ENCODE results near the gene CABP1. TPM values are rescaled to one million over a fixed set of nuclear protein-coding genes. Genes with fewer than 3 reads are reported as not detected.

CABP1 gene
- total RNA-seq: 1.9 TPM

DNA sequence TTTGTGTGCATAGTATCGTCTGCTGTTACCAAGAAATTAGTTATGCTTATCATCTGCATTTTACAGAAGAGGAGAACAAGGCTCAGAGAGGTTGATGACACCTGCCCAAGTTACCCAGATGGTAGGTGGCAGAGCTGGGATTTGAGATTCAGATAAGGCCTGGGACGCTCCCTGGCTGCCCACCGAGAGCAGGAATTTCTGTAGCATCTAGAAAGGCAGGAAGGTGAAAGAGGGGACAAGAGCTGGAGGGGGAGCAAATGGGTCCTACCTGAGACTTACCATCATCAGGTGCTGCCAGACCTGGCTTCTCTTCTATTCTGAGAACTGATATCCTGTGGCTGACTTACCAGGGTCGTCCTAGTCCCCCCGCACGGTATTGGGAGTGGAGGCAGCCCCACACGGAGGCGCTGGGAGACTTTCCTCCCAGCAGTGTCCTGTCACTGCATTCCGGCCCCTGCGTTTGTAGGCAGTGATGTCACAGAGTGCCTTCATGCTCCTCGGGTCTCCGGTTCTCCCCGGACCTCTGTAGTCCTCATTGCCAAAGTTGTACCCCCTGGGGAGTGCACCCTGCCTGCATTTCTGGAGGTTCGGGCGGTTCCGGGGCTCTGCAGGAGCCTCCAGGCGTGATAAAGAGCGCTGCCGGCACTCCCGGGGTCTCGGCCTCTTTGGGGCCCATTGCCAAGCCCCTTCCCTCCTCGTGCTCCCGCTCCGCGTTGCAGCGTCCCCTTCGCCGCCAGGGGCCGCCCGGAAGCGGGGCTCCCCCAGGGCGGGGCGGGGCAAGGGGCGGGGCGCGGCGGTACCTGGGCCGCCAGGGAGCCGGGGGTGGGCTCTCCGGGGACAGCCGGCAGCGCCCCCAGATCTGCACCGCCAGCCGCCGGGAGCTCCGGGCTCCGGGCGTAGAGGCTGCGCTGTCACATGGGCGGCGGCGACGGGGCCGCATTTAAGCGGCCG lies at the start of gene CABP1:
Gene CABP1, plus strand, starts transcription at position 856 of the 951 bp plus-strand sequence. Its CDS starts 60 bp downstream, at position 916.

DNA sequence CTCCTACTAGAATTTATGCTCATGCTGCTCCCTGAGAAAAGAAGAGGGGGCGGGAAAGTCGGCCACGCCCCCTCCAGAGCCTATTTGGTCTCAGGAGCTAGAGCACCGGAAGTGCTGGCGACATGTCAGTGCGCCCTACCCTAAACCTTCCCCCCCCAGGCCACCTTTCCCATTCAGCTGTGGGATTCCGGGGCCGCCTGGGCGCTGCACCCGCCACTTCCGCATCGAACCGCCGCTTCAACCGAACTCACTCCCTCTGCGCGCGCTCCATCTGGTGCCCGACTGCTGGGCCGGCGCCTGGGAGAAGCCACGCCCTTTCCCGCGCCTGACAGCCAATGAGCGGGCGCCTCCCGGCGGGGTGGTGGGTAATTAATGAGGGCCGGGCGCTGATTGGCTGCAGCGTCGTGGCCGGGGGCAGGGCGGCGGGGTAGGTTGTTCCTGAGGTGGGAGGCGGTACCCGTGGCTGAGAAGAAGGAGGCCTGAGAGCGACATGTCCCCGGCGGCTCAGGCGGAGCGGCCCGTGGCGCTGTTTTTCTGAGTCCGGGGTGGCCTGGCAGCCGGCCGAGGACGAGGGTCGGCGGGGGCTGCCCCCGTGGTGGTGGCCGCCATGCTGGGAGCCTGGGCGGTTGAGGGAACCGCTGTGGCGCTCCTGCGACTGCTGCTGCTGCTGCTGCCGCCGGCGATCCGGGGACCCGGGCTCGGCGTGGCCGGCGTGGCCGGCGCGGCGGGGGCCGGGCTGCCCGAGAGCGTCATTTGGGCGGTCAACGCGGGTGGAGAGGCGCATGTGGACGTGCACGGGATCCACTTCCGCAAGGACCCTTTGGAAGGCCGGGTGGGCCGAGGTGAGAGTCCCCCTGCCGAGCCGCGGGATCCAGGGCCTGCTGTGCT lies 46.5 kb downstream of the CABP1 start, which contains the start of gene MLEC:
Gene MLEC, plus strand, starts transcription at position 460 of the 888 bp plus-strand sequence. Its CDS starts 148 bp downstream, at position 608.

DNA sequence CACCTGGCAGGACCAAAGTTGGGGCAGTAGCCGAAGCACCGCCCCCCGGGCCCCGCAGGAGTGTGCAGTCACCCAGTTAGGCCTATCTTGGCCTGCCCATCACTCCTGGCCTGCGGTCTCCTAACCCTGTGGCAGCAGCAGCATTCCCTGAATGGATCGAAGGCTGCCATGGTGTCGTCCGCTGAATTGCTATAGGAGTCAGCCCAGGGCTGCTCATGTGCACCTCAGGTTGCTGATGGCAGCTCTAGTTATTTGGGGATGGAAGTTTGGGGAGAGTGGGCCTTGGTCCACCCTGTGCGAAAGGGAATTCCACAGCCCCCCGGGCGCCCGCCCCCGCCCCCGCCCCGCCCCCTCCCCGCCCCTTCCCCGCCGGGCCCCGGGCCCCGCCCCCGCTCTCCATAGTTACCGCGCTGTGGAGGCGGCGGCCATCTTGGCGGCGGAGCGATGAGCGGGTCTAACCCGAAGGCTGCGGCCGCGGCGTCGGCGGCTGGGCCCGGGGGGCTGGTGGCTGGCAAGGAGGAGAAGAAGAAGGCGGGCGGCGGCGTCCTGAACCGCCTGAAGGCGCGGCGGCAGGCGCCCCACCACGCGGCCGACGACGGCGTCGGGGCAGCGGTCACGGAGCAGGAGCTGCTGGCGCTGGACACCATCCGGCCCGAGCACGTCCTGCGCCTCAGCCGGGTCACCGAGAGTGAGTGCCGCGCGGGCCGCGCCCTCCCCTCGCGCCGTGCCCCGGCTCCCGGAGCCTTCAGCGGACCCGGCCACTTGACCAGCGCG lies 69.8 kb downstream of the CABP1 start, which contains the start of gene UNC119B:
Gene UNC119B, plus strand, starts transcription at position 428 of the 774 bp plus-strand sequence. Its CDS starts 17 bp downstream, at position 445.

Other genes with a start within 250 kb of the CABP1 start
- 257 TPM for gene COX6A1, start 202.5 kb upstream of the CABP1 start, total RNA-seq
- gene TRIAP1, start 194.2 kb upstream of the CABP1 start, total RNA-seq: 11.3 TPM
- 22.4 TPM for gene GATC, start 194.2 kb upstream of the CABP1 start, total RNA-seq
- gene SRSF9, start 170.9 kb upstream of the CABP1 start, total RNA-seq: 134 TPM
- 265 TPM for gene DYNLL1, start 144.5 kb upstream of the CABP1 start, total RNA-seq
- gene COQ5, start 111.5 kb upstream of the CABP1 start, total RNA-seq: 51.4 TPM
- 175 TPM for gene RNF10, start 106.3 kb upstream of the CABP1 start, total RNA-seq
- gene POP5, start 59.2 kb upstream of the CABP1 start, total RNA-seq: 28.4 TPM
- gene MLEC, start 46.5 kb downstream of the CABP1 start, total RNA-seq: 76.0 TPM
- gene UNC119B, start 69.8 kb downstream of the CABP1 start, total RNA-seq: 41.8 TPM
- 31.3 TPM for gene ACADS, start 85.2 kb downstream of the CABP1 start, total RNA-seq